HPDE6-E6E7 (cell line): ENCODE data around the gene YDJC.
"Not testable (repeated sequence)": the region's sequence is repeated elsewhere in the genome, so short reads cannot be mapped to it uniquely, and the experiment has no call there.

Source experiments
- DNase-seq: peaks from one replicate; pipeline ENCODE4 v3.0.0; 2011; ENCODE audit warnings: missing footprints; ENCODE audit errors: extremely low spot score

YDJC gene

DNA sequence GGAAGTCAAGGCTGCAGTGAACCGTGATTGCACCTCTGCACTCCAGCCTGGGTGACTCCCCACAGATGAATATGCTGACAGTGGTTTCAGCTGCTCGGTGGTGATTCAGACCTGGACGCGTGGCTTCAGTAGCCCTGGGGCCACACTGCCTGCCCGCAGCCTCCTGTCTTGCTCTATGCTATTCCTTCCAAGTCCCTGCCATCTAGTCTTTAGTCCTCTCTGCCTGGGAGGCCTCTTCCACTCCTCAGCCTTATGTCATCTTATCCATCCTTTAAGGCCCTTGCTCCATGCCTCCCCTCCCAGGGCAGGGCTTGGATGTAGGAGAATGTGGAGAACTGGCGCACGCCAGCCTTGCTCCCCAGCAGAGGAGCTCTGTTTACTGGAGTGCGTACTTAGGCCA lies 23.0 kb downstream of the YDJC start:
- DNase-seq: no peak

DNA sequence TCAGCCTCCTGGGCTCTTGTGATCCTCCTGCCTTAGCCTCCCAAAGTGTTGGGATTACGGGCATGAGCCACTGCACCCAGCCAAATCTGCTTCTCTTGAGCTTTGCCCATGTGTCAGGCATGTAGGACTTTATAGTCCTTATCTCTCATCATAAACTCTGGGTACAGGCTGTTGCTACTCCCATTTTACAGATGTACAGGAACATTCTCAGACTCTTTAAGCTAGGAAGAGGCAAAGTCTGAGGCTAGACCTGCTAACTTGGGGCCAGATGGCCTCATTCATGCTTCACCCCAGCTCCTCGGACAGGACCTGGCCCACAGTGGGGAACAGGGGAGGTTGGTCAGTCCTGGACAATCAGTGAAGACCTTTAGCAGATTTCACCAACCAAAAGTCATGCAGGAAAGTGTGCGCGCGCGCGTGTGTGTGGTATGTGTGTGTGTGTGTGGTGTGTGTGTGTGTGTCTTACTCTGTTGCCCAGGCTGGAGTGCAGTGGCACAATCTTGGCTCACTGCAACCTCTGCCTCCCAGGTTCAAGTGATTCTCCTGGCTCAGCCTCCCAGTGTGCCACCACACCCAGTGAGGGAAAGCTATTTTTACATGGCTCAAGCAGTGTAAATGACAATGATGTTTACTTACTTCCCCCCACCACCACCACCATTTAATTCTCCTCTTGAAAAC lies 23.8 kb downstream of the YDJC start:
- DNase-seq: no peak

DNA sequence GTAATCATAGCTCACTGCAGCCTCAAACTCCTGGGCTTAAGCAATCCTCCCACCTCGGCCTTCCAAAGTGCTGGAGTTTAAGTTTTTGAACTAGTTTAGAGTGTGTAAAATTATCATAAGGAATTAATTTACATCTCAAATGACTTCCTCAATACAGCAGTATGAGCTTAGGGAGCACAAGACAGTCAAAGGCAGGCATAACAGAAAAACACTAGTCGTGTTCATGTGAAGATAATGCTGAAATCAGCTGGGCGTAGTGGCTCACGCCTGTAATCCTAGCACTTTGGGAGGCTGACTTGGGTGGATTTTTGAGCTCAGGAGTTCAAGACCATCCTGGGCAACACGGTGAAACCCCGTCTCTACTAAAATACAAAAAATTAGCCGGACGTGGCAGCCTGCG lies 25.8 kb downstream of the YDJC start:
- no peak for DNase-seq

DNA sequence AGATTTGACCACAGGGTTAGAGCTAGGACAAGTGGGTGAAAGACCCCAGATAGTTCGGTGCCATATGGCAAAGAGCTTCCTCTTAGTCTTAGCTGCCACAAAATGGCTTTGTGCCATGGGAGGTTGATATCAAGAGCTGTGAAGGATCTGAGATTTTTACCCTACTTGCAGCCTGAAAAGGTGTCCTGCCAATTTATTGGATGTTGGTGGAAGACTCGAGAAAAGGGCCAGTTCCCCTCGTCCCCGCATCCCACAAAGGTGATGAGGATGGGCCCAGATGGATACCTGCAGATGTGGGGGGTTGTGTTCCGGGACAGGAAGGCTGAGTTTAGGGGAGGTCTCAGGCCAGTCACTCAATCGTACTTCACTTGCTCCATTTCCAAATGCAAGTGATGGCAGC lies 27.2 kb downstream of the YDJC start:
- DNase-seq: no peak

DNA sequence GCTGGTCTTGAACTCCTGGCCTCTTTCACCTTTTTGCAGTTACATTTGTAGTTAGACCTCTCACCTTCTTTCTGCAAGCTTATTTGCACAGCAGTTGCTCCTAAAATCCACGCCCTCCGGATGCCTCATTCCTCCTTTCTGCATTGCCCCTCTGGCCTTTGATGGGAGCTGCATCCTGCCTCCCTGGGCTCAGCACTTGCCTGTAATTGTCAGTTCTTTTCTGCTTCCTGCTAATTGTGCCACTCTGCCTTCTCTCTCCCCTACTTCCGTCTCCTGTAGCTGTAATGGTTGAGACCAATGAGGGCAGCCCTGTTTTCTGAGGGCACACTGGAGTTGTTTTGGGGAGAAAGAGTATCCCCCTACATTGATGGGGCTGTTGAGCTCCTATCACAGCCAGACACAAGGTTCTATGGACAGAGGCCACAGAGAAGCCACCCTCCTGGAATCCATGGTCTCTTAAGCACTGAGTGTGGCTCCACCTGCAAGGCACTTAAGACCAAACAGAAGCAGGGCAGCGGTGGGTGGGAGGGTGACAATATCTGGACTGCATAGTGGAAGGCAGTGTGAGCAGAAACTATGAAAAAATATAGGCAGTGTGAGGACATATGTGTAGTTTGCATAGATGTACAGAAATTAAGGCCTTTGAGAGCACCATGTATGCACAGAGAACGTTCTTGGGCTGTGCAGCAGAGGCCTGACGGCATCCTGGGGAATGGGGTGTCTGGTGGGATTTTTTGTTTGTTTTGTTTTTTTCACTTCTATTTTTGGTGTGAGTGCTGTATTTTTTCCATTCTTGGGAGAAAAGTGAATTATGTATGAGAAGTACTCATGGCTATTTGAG lies 30.5 kb downstream of the YDJC start:
- DNase-seq: no peak

DNA sequence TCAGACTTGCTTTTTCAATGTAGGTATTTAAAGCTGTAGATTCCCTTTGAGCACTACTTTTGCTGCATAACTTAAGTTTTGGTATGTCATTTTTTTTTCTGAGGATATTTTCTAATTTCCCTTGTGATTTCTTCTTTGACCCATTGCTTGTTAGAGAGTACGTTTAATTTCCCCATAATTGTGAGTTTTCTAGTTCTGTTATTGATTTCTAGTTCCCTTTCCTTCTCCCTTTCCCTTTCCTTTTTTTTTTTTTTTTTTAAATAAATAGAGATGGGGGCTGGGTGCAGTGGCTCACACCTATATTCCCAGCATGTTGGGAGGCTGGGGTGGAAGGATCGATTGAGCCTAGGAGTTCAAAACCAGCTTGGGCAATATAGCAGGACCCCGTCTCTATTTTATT lies 31.5 kb downstream of the YDJC start:
- DNase-seq: no peak

DNA sequence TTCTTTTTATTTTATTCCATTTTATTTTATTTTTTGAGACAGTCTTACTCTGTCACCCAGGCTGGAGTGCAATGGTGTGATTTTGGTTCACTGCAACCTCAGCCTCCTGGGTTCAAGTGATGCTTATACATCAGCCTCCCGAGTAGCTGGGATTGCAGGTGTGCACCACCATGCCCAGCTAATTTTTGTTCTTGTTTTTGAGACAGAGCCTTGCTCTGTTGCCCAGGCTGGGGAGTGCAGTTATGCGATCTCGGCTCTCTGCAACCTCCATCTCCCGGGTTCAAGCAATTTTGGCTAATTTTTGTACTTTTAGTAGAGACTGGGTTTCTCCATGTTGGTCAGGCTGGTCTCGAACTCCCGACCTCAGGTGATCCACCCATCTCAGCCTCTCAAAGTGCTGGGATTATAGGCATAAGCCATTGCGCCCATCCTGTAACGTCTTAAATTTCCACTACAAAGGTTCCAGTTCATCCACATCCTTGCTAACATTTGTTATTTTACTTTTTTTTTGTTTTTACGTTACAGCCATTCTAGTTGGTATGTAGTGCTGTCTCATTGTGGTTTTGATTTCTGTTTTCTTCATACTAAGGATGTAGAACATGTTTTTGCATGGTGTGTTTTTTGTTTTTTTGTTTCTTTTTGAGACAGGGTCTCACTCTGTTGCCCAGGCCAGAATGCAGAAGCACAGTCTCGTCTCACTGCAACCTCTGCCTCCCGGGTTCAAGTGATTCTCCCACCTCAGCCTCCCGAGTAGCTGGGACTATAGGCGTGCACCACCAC lies 33.3 kb downstream of the YDJC start:
- not testable (repeated sequence) for DNase-seq

DNA sequence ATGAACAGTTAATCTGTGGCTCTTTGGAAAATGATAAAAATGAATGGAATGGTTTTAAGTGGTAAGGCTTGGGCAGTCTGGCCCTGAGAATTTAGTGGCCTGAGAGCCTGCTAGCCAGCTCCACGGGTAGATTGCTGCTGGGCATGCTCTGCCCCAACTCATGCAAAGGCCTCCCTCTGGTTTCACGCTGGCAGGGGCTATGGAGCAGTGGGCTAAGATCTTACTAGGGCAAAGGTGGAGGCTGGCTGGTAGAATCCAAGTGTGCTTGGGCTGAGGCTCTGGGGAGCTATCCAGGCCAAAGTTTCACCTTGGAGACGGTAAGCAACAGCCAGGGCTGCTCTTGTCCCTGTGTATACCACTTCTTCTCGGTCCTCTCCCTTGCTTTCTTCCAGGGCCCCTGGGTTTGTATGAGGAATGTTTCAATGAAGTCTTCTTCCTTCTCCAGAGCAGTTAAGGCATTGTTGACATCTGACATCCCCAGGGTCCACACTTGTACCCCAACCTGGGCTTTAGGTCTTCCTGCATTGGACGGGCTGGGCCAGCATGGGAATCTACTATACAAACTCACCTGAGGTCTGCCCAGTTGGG lies 34.9 kb downstream of the YDJC start:
- no peak for DNase-seq

DNA sequence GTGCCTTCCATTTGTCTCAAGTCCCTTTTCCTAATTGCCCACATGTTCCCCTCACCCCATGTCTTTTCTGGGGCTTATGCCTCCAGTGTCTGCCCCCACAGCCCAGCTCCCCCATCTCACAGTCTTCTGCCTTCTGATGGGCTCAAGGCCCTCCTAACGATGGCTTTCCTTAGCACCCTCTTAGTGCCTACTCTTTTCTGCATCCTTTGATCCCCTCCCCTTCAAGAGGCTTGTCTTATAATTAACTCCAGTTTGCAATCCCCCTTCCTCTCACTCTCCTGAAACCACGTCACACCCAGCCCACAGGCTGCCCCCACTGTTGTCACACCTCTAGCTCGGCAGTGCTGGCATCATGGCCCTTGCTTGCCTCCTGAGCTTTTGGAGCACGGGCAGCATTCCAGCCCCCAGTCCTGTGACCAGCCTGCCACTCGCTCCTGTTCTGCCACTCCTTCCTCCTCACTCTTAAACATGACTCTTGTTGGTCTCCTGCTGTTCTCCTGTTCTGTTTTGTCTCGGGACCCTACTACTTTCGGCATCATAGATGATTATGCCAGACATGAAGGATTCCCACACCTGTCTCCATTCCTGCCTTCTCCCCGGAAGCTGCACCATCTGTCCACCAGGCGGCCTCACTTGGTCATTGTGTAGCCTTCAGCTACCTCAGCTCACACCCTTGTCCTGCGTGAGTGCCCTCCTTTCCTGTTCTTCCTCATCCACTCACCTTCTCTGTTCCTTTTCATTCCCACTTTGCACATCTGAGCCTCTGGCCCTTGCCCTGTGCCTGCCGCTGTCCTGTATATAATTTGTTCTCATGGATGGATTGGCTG lies 36.2 kb downstream of the YDJC start:
- no peak for DNase-seq

DNA sequence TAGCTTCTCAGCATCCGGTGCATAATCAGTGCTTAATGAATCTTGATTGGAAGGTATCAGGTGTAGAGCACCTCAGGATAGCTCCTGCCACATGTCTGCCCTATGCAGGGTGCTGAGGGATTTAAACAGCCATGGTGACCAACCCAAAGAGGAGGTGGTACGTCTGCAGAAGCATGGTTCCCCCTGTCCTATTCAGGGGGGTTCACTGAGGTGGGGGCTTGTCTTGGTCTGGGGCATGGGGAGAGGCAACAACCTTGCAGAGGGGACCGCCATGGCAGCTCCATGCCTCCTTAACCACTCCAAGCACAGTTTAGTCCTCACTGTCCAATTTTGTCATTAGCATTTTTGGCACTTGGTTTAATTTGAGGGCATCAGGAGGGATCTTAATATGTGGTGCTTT lies 37.4 kb downstream of the YDJC start:
- DNase-seq: no peak

DNA sequence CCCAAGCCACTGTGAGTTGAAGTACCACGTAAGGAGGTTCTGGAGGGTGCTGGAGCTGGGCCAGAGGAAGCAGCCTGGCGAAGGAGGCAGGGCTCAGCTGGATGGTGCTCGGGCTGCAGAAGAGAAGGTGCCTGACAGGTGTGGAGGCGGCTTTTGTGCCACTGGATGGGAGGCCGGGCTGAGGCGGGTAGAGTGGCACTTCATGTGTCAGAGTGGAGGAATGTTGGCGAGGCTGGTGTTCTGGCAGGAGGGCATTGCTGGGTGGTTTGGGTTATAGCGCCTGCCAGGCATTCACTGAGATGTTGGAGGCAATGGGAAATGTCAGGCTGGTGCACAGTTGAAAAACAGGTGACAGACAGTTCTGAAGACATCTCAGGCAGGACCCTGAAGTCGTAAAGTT lies 38.1 kb downstream of the YDJC start:
- no peak for DNase-seq

DNA sequence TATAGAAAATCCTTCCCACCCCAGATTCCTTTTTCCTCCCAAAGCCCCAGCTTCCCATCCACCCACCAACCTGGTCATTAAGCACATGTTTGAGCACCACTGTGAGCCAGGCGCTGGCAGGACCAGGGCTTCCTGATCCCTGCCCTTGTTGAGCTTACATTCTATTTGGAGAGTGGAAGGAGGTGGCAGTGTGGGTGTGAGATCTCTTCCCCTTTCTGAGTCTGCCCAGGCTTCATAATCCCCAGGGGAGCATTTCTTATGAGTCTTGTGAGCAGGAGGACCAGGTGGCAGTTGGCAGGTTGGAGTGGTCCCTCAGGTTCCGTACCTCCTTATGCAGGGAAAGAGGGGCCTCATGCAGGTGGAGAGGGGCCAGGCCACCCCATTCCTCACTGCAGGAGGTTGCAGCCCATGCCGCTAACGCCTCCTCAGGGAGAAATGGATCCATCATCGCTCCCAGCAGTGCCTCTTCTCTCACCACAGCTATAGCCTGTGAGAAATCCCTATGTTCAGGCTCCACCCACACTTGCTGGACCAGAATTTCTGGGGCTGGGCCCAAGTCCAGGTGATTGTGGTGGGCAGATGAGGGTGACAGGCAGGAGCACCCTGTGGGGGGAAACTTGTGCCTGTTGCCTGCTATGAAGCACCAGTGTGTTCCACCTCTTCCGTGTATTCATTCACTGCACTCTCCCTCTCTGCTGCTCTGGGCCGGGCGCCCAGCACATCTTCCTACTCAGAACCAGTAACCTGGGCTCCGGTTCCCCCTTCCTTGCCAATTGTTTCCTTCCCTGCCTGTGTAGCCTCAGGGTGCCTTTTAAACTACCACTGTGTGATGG lies 38.8 kb downstream of the YDJC start:
- DNase-seq: no peak

DNA sequence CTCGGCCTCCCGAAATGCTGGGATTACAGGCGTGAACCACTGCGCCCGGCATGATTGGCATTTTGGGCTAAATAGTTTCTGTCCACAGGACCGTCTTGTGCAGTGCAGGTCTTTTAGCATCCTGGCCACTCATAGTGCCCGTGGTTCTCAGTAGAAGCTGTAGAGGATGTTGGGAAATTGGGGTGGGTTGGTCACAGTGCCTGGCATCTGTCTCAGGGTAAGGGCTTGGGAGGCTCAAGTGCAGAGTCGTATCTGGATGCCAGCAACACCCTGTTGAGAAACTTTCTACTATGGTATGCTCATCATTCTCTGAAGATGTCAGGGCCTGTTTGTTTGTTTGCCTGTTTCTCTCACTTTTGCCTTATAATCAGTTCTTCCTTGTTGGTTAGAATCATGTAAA lies 40.4 kb downstream of the YDJC start:
- no peak for DNase-seq

DNA sequence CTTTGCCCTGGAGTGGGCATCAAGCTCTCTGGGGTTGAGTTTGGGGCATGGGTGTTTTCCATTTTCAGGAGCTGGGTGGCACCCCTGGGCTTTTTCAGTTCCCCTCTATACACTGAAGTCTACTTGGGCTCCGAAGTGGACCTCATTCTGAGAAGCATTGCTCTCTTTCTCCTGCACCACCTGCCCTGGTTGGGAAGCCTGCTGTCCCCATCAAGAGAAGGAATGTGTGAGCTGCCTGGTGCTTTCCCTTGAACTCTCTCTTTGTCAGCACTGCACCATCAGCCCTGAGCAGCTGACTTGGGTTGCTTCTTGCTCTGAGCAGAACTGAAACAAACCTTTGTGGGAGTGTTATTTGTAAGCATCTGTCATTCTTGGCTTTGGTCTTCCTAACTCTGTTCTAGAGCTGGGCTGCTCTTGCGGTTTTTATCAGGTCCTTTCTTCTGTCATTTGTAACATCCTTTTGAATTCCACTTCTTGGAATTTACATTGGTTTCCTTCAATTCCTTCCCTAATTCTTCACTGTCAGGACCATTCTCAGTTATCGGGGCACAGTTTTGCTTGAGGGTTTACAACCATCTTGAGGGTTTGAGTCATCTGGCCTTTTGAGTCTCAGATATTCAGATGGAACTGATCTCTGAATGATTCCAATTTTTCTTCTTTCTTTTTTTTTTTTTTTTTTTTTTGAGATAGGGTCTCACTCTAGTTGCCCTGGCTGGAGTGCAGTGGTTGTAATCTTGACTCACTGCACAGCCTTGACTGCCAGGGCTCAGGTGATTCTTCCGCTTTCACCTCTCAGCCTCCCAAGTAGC lies 41.8 kb downstream of the YDJC start:
- no peak for DNase-seq

DNA sequence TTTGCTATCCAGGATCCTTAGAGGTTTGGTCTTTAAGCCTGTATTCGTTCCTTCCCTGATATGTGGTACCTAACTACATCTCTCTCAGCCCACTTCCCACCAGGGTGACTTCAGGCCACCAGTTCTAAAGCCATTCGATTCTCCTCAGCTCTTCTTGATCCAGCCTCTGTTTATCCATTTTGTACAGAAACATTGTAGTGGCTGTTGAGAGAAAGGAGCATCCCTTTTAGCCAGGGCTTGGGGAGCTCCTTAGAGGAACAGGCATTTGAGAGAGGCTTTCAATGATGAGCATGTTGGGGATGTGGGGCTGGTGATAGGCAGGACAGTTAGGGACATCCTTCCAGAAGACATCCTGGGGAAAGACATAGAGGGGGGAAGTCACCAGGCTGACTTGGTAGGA lies 44.4 kb downstream of the YDJC start:
- DNase-seq: no peak

DNA sequence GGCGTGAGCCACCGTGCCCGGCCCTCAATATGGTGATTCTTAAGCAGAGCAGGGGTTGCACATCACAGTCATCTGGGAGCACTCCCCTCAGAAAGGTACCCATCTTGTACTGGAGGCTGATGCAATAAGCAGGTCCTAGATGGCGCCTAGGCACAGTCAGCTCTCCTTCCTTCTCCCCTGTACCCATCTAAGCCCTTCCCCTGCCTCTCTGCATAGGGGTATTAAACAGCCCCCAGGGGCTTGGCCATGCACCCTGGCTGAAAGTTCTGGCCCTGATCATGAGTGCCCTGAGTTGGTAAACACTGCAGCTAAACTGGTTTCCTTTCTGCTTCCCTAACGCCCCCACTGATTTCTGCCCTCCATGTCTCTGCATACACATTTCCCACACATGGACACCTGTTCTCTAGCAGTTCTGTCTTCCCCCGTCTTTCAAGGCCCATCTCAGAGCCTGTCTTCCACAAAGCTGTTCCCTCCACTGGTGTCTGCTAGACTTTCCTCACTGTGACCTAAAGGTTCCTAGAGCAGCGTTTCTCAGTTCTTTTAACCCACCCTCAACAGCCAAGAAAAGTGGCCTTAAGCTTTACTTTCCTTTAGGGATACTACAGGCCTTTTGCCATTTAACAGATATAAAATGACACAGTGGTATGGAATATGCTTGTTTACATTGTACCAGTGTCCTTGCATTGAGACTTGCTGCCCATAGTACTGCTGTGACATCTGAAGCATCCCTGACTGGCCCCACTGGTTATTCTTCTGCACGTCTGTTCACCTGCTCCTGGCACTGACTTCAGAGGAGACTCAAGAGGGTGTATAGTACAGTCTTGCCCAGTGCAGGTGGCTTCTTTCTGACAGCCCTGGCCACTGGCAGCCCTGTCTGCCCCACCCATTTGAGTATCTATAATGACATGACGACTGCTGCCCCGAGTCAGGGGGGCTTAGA lies 46.8 kb downstream of the YDJC start:
- DNase-seq: no peak

DNA sequence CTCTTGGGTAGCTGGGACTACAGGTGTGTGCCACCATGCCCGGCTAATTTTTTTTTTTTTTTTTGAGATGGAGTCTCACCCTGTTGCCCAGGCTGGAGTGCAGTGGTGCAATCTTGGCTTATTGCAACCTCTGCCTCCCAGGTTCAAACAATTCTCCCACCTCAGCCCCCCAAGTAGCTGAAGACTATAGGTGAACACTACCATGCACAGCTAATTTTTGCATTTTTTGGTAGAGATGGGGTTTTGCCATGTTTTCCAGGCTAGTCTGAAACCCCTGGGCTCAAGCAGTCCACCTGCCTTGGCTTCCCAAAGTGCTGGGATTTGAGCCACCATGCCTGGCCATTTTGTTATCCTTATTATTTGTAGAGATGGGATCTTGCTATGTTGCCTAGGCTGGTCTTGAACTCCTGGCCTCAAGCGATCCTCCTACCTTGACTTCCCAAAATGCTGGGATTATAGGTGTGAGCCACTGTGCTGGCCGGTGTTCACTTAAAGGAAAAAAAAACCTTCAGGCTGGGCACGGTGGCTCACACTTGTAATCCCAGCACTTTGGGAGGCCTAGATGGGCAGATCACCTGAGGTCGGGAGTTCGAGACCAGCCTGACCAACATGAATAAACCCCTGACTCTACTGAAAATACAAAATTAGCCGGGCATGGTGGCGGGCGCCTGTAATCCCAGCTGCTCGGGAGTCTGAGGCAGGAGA lies 48.7 kb downstream of the YDJC start:
- DNase-seq: not testable (repeated sequence)

DNA sequence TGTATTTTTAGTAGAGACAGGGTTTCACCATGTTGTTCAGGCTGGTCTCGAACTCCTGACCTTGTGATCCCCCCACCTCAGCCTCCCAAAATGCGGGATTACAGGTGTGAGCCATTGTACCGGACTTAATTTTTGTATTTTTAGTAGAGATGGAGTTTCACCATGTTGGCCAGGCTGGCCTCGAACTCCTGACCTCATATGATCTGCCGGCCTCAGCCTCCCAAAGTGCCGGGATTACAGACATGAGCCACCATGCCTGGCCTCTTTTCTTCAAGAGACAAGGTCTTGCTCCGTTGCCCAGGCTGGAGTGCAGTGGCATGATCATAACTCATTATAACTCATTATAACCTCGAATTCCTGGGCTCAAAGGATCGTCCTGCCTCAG lies 49.2 kb downstream of the YDJC start:
- DNase-seq: not testable (repeated sequence)
